GM18858 (cell line): ENCODE data around the gene IGFN1.
"Not testable (repeated sequence)": the region's sequence is repeated elsewhere in the genome, so short reads cannot be mapped to it uniquely, and the experiment has no call there.

Experiments
- ATAC-seq: cut with Tn5 transposase; IDR thresholded peaks from one replicate; pipeline ENCODE4 v1.9.1; 2021; ENCODE audit not compliant: unreplicated experiment

Gene IGFN1

DNA sequence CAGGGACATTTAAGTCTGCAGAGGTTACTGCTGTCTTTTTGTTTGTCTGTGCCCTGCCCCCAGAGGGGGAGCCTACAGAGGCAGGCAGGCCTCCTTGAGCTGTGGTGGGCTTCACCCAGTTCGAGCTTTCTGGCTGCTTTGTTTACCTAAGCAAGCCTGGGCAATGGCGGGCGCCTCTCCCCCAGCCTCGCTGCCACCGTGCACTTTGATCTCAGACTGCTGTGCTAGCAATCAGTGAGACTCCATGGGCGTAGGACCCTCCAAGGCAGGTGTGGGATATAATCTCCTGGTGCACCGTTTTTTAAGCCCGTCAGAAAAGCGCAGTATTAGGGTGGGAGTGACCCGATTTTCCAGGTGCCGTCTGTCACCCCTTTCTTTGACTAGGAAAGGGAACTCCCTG is 49.0 kb downstream of the IGFN1 start:
- not testable (repeated sequence) for ATAC-seq

DNA sequence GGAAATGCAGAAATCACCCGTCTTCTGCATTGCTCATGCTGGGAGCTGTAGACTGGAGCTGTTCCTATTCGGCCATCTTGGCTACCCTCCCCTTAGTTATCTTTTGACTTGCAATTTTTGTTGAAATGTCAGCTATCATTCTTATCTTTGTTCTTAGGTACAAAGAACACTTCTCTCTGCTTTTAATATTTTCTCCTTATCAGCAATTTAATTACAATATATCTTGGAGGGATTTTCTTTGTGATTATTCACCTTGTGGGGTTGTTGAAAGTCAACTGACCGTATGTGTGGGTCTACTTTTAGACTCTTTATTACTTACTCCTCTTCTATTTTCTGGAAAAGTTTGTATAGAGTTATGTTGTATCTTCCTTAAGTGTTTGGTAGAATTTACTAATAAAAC is 49.5 kb downstream of the IGFN1 start:
- ATAC-seq: no peak

DNA sequence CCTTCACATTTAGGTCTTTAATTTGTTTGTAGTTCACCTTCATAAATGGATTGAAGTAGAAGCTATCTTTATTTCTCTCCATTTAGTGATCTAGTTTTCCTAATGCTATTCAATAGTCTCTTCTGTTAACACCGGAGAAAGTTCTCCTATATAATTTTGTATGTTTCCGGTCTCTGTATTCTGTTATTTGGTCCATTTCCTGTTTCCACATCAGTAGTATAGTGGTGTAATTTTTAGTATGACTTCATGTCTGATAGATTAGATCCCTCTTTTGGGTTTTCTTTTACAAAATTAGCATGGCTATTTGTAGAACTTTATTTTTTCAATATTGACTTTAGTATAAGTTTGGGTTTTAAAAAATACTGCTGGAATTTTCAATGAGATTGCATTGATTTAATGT is 51.1 kb downstream of the IGFN1 start:
- ATAC-seq: no peak

DNA sequence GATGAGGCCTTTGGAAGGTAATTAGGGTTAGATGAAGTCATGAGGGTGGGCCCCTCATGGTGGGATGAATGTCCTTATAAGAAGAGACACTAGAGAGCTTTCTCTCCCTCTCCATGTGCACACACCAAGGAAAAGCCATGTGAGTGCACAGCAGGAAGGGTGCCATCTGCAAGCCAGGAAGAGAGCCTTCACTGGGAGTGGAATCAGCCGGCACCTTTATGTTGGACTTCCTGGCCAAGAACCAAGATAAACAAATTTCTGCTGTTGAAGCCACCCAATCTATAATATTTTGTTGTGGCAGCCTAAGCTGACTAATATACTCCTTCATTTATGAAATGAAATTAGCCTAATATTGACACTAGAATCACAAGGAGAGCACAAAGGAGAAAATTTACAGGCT is 54.5 kb downstream of the IGFN1 start:
- no peak for ATAC-seq

DNA sequence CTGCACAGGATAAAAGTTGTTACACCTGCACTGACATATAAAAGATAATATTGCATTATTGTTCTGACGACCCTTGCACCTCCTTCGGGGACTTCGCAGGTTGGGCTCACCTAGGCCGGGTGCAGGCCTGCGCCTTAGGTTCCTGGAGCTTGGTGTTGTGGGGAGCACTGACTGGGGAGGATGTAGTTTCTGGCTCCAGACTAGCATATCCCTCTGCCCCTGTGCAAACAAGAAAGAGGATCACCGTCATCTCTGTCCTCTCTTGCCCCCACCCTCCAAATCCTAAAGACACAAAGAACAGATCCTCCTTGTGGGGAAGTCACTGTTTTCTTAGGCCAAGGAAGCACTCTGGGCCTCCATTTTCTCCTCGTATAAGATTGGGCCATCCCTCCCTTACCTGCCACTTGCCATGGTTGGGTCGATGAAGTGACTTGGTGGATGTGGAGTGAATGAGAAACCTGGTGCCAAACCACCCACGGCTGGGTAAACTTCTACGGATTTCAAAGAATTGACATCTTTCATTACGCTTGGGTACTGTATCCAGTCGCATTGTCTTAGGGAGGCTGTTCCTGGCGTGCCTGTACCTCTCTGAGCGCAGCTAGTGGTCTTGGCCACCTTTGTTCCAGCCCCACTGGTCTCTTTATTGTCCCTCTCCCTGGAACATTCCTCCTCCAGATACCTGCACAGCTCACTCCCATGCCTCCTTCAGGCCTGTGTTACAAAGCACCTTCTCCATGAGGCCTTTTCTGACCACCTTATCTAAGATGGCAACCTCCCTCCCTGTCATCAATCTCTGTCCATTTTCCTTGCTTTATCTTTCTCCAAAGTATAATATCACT is 58.3 kb downstream of the IGFN1 start:
- ATAC-seq: no peak

DNA sequence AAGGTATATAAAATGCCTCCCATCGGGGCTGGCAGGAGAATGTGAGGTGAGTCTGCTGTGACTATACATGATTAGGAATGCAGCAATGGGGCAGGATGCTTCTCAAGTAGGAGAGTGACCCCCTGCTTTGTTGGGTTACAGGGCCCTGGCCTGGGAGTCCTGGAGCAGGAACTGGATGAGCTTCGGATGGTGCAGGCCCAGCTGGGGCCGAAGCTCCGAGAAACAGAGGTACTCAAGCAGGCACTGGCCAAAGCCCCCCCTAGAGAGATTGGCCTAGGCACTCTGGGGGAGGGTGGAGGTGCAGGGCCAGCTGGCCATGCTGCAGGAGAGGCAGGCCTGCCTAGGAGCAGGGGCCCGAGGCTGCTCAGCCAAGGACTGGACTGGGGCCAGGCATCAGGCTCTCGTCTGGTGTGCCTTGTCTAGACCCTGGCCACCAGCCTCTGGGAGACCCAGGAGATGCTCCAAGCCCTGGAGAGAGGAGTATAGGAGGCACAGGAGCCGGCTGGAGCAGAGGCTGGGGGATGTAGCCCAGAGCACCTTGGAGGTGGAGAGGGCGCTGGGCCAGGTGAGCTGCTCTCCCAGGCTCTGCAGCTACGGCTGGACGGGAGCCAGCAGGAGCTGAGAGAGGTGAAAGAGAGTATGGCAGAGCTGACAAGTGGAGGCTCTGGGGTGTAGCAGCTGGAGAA is 59.8 kb downstream of the IGFN1 start:
- no peak for ATAC-seq

DNA sequence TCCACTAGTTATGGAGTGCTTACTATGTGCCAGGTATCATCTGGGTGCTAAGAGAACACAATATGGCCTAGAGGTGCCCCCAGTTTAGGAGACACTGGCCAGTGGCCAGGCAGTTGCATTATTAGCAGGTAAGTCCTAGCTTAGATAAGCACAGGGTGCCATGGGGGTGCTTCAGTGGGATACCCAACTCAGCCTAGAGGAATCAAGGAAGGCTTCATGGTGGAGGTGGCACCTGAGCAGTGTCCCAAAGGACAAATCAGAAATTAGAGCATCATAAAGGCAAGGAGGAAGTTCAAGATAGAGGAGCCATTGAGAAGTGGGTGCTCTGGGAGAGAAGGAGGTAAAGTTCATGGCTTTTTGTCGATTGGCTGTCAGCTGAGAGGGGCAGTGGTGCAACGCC is 60.8 kb downstream of the IGFN1 start:
- no peak for ATAC-seq

DNA sequence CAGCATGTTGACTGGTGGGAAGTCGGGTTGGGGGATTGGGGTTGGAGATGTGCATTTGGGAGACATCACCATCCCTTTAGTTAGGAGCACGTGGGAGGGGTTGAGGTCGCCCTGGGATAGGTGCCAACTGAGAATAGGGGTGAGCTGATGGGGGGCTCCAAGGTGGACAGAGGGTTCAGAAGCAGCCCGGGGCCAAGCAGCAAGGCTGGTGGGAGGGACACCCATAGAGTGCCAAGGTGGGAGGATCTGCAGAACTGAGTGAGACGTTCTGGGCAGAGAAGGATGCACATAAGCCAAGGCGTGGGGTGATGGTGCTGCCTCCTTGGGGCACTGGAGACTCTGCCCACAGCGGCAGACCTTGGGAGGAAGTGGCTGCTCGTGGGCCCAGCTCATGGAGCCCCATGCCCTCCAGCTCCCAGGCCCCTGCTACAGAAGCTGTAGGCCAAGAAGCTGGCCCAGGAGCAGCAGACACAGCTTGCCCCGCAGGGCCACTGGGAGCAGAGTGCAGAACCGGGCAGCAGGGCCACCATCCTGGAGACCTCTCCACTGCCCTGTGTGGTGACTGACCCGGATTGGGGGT is 61.3 kb downstream of the IGFN1 start:
- ATAC-seq: no peak

DNA sequence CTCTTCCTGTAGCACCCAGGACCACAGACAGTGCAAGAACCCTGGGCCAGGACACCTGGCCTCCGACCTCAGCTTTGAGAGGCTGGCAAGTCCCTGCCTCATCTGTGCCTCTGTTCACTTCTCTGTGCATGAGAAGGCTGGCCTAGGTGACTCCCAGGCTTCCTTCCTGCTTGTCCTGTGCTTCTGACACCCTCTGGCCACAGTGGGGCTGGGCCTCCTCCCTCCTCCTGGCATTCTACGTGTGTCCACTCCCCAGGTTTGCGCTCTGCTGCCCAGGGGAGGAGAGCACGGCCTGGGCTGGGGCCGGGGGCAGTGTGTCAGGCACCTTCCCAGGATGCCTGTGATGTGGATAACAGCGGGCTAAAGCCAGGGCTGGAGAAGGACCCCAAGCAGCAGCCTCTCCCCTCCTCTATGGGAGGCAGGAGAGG is 62.3 kb downstream of the IGFN1 start:
- ATAC-seq: no peak

DNA sequence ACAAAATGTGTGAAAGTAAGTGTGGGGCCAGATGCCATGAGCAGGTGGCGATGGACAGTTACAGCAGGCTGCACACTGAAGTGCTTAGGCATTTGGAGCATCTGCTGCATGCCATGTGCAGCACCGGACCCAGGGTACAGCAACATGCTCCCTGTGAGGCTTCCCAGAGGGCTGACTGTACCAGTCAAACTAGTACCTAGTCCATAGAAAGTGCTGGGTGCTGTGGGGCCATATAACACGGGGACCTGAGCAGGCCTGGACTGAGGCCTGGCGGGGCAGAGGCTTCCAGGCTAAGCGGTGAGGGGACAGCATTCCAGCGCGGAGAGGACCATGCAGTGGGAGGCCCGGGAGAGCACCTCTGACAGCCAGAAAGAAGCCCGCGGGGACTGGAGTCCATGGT is 62.8 kb downstream of the IGFN1 start:
- ATAC-seq: no peak

DNA sequence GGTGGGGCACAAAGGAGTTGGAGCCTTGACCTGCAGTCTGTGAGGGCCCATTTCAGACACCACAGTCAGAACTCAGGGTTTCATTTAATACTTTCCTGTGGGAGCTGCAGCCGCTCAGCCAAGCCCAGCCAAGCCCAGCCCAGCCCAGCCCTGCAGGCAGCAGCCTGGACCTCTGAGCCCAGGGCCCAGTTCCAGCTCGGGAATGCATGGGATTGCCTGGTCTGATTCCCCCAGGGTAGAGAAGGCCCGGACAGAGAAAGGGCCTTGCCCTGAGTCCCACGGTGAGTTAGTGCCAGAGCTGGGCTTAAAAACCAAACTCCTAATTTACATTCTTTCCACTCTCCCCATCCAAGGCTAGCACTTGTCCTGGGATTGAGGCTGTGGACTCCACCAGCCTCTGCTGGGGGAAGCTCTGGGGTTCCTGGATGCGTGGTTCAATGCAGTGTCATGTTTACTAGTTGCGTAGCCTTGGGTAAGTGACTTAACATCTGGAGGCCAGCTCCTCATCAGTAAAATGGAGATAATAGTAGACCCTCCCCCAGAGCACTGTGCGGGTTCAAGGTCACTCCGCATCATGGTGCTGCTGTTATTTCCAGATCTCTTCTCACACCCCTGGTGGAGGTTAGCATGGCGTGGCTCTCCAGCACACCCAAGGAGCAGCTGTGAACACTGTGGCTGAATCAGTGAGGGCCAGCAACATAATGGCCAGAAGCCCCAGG is 63.4 kb downstream of the IGFN1 start:
- no peak for ATAC-seq

DNA sequence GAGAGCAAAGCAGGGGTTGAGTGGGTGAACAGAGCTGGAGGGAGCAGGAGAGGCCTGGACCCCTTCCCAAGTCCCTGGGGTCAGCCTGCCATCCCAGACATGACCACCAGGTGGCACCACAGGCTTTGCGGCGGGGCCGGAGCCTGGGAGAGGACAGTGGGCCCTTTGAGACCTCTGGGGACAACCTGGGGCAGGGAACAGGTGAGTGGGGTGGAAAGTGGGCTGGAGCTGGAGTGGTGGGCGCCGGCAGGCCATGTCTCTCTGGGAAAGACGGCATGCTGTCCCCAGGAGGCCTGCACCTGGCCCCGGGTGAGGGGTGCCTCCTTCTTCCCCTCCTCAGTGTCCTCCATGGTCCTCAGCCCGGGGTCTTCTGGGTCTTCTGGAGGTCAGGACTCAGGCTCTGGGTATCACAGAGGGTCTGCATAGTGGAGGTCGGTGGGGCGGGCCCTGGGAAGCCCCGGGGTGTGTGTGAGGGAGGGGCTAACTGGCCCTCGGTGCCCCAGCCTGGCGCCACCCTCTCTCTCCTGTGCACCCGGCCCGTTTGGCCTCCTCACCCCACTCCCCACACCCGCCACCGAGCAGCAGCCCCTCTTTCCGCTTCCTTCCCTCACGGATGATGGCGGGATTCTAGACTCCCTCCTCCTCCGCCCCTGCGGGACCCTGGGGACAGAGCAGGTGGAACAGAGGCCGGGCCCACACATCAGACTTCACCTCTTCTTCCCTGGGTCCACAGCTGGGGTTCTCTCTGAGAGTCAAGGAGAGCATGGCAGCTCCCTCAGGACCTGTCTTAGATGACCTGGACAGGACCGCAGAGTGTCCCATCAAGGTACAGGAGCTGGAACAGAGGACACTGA is 64.2 kb downstream of the IGFN1 start:
- ATAC-seq: no peak

DNA sequence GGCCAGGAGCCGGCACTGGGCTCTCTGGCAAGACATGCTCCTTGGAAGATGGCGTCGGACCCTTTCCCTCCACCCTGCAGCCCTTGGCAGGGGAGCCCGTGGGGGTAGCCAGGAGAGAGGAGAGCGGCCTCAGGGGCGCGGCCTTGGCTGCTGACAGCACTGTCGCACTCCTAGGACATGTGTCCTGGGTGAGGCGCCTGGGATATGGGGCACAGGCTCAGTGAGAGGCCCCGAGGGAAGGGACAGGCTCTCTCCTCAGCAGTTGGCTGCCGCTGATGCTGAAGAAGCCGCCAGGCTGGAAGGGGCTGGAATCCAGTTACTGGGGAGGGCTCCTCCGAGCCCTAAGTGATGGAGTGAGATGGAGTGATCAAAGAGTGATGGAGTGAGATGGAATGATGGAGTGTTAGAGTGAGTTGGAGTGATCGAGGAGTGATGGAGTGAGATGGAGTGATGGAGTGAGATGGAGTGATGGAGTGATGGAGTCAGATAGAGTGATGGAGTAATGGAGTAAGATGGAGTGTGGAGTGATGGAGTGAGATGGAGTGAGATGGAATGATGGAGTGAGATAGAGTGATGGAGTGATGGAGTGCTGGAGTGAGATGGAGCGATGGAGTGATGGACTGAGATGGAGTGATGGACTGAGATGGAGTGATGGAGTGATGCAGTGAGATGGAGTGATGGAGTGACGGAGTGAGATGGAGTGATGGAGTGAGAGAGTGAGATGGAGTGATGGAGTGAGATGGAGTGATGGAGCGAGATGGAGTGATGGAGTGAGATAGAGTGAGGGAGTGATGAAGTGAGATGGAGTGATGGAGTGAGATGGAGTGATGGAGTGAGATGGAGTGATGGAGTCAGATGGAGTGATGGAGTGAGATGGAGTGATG is 65.1 kb downstream of the IGFN1 start:
- ATAC-seq: no peak

DNA sequence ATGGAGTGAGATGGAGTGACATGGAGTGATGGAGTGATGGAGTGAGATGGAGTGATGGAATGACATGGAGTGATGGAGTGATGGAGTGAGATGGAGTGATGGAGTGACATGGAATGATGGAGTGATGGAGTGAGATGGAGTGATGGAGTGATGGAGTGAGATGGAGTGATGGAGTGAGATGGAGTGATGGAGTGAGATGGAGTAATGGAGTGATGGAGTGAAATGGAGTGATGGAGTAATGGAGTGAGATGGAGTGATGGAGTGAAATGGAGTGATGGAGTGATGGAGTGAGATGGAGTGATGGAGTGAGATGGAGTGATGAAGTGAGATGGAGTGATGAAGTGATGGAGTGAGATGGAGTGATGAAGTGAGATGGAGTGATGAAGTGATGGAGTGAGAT is 67.5 kb downstream of the IGFN1 start:
- not testable (repeated sequence) for ATAC-seq

DNA sequence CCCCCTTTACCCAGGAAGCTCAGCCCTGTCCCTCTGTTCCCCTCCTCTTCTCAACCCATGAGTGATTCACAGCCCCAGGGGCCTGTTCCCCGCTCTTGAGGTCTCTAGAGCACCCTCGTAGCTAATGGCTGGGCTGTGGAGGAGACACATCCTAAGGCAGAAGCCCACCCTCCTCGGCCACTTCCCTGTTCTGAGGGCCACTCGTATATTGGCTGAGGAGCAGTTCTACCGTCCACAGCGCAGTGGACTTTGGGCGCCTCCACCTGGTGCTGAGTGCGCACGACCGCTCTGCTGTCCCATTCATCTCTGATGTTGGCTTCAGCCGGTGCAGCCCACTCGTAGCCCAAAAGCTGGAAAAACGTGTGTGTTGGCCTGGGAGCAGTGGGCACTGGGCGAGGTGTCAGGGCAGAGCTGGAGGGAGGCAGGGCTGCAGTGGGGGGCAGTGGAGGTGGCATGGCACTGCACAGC is 68.2 kb downstream of the IGFN1 start:
- no peak for ATAC-seq

DNA sequence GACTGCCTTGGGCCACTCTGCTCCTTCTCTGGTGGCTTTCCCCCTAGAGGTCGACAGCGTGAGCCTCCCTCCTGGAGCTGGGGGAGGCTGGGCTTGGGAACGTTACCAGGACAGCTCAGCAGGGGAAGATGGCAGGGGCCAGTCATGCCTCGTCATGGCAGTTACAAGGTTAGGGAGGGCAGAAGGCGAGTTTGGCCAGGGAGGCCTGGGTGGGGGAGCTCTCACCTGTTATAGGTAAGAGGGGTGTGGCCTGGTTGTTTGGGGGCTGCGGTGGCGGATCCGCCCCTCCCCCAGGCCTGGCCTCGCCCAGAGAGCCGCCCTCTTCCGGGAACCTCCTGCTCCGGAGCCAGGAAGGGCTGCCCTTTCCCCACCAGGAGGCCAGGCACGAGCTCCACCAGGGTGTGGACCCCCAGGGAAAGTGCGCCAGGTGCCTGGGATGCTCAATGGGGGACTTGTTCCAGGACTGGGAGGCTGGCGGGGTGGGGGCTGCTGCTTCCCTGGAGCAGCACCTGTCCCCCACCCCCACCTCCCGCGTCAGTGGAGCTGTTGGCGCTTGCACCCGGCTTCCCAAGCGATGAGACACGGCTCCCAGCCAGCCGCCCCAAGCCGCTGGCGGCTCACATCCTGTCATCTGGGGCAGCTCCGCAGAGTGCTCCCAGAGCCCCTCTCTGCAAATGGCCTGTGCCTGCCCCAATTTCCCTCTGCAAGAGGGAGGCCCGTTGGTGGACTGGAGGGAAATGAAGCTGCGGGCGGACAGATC is 69.0 kb downstream of the IGFN1 start:
- no peak for ATAC-seq

DNA sequence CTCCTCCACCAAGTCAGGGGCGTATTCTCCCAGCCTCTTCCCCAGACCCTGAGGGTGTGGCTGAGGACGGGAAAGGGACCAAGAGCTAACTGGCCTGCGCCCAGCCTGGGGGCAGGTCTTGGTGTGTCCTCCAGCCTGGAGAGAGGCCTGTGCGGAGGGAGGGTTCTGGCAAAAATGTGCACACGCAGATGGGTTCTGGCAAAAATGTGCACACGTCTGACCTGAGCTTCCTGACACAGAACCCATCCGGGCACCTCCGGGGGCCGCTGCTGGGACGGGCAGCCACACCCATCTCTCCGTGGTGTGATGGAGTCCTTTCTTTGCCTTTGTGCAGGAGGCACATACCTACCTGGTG is 69.6 kb downstream of the IGFN1 start:
- ATAC-seq: no peak

DNA sequence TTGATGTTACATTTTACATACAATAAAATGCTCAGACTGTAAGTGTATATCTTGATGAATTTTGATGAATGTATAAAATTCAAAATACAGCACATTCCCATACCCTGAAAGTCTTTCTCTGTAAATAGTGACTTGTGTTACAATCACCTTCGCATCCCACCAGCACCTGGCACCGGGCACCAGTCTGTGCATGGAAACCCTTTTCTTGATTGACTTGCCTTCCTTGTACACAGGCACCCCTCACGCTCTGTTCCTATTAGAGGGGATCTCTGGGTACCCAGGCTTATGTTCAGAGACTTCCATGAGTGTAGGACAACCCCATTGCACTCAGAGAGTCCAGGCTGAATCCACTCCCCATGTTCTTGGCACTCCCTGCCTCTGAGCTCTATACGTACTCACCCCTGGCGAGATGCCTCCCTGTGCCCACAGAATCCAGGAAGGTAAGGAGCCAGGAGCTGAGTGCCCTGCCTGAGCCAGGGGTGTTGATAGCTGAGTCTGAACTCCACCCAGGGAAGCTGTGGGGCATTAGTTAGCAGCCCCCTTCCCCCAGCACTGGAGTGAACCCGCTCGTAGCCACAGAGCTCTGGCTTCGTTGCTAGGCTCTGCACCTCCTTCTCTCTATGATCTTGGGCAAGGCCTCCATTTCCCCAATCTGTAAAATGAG is 70.2 kb downstream of the IGFN1 start:
- no peak for ATAC-seq
